AG04450 (cell line): ENCODE results near the gene PARD3B. TPM values are rescaled to one million over a fixed set of nuclear protein-coding genes. Genes with fewer than 3 reads are reported as not detected.

Experiments used
- CTCF ChIA-PET: fragments of 300-600, 350-600 bp; formaldehyde crosslinking; extraction: SDS; loops from one replicate; lab custom pipeline; 2022; ENCODE audit warnings: antibody characterized with exemption, inconsistent platforms; lab: Charles Lee
- POLR2A ChIA-PET: fragments of 350-600 bp; formaldehyde crosslinking; extraction: SDS; loops from one replicate; lab custom pipeline; 2021; ENCODE audit warnings: antibody characterized with exemption, inconsistent platforms; lab: Yijun Ruan, JAX
- DNase-seq: peaks from one replicate; pipeline ENCODE4 v3.0.0-alpha.2; 2011; ENCODE audit warnings: low read depth, low spot score
- H3K27ac ChIP-seq: one replicate; pipeline ENCODE4 v1.5.1; 2012; ENCODE audit warnings: low read depth, low read length, control low read depth
- H3K27me3 ChIP-seq: one replicate; pipeline ENCODE4 v1.6.0; 2012; ENCODE audit warnings: low read length; ENCODE audit not compliant: control insufficient read depth, insufficient read depth
- H3K4me3 ChIP-seq: 2 replicates; pipeline ENCODE4 v1.5.1; 2011; ENCODE audit warnings: mild to moderate bottlenecking, low read depth, low read length, control low read depth
- H3K9me3 ChIP-seq: 2 replicates; pipeline ENCODE4 v1.5.1; 2012; ENCODE audit warnings: low read length; ENCODE audit not compliant: control insufficient read depth, insufficient read depth
- polyA plus RNA-seq: library from polyadenylated mRNA; depleted of rRNA; stranded (reverse); fragments of >200 nt; gene quantifications from 2 replicates; pipeline ENCODE4 v1.2.3, GENCODE V29; 2011
- TF ChIP-seq, protein P1 (sequence below): IDR thresholded peaks from 2 replicates; pipeline ENCODE4 v1.5.1; 2011; ENCODE audit warnings: low read depth, low read length, control low read depth, inconsistent platforms

The PARD3B gene
- polyA plus RNA-seq, 1 experiment = 8.5 TPM

DNA sequence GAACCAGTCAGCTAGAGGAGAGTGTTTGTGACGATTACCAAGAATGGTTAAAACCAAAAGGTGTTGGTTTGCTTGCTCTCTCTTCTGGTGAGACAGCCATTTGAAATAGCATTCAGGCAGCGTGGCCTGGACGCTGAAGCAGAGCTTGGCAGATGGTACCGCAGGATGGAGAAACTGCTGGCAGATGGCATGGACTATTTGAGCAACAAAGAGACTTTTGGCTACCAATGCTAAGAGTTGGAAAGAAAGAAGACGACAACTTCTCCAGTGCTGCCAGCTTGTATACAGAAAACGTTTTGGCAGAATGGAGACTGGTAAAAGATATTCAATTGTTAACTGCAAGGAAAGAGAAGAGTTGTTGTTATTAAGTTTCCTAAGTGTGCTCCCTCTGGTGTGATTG, 315.0 kb downstream of the PARD3B start:
- H3K27me3 ChIP-seq = no peaks in the 10 kb centered on the region
- DNase-seq = no peak
- TF ChIP-seq, protein P1, sequence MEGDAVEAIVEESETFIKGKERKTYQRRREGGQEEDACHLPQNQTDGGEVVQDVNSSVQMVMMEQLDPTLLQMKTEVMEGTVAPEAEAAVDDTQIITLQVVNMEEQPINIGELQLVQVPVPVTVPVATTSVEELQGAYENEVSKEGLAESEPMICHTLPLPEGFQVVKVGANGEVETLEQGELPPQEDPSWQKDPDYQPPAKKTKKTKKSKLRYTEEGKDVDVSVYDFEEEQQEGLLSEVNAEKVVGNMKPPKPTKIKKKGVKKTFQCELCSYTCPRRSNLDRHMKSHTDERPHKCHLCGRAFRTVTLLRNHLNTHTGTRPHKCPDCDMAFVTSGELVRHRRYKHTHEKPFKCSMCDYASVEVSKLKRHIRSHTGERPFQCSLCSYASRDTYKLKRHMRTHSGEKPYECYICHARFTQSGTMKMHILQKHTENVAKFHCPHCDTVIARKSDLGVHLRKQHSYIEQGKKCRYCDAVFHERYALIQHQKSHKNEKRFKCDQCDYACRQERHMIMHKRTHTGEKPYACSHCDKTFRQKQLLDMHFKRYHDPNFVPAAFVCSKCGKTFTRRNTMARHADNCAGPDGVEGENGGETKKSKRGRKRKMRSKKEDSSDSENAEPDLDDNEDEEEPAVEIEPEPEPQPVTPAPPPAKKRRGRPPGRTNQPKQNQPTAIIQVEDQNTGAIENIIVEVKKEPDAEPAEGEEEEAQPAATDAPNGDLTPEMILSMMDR = no peak
- no peak overlapping the region for H3K4me3 ChIP-seq
- ChIA-PET POLR2A (interaction anchor here (0.6 kb wide), 1 partner anchor 725 kb away, joined by 4 read pairs; no protein-coding TSS in a partner anchor), CTCF (interaction anchor here (0.6 to 1.0 kb wide), 2 partner anchors 598 to 600 kb away, joined by 3 to 9 read pairs; no protein-coding TSS in a partner anchor)
- no peaks in the 10 kb centered on the region for H3K9me3 ChIP-seq
- H3K27ac ChIP-seq = no peak overlapping the region

DNA sequence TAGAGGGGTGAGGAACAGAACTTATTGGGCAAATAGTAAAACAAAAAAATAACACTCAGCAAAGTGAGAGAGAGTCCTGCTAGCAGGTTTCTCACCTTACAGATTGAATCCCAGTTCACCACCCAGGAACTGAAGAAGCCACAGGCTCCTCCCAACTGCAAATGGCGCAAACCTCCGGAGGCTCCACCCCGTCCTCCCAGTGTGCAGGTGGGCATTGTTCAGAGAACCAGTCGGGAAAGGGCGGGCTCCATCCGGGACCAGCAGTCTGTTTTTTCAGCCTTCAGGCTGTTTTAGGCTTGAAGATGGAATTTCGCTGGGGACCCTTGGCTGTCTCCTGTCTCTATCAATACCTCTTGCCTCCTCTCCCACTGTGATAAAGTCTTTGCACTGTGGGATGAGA, 317.5 kb downstream of the PARD3B start:
- Histone ChIP-seq H3K4me3 (no peak overlapping the region), H3K27me3 (no peaks in the 10 kb centered on the region), H3K9me3 (no peaks in the 10 kb centered on the region), H3K27ac (peak overlapping the region; percentile 54)
- ChIA-PET CTCF (no interaction called here), POLR2A (no interaction called here)
- no peak for DNase-seq
- TF ChIP-seq, protein P1 = no peak

DNA sequence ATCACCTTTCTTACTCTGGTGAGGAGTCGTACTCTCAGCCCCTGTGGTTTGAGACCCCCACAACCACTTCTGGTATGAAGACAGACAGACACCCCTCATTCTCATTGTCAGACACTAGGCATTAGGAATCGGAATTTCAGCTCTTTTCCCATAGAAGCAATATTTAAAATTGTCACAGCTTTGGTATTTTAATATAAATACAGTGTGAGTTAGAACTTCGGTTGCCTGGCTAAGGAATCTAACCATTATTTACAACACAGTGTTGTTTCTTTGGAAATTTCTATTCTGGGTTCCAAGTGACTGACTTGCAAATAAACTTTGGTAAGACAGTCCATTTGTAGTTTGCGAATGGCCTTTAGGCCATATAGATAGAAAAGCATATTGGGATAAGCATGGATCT, 318.1 kb downstream of the PARD3B start:
- TF ChIP-seq, protein P1 = no peak
- DNase-seq = peak; percentile 45
- Histone ChIP-seq H3K27me3 (no peaks in the 10 kb centered on the region), H3K9me3 (no peaks in the 10 kb centered on the region), H3K4me3 (no peak overlapping the region), H3K27ac (peak overlapping the region; percentile 54)
- POLR2A ChIA-PET = no interaction called here
- CTCF ChIA-PET = interaction anchor here (1.4 kb wide), 1 partner anchor 812 kb away, joined by 4 read pairs; no protein-coding TSS in a partner anchor

DNA sequence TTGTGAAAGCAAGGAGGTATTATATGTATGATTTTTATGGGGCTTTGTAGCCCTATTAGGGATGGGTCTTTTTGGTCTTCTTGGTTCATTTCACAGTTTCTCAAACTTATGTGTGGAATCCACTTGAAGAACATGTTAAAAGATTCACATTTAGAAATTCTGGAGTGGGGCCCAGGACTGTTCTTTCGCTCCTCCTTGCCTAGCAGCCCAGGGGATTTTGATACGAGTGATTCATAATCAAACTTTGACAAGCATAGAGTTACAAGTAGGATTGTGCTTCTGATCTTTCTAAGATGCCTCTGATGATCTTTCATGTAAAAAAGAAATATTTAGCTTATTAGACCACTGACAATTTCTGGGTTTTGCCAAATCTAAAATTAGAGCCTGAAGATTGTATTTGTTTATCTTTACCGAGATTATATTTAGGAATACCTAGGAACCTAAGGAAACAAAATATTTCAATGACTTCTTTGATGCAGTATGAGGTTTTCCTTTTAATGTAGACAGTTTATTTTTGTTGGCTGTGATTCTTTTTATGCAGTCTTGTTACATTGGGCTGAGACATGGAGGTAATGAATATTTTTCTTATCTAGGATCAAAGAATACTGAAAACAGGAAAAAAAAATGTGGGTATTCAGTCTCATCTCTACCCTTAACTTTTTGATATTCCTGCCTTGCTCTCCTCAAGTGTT, 324.0 kb downstream of the PARD3B start:
- Histone ChIP-seq H3K27me3 (no peaks in the 10 kb centered on the region), H3K27ac (no peak overlapping the region), H3K9me3 (no peaks in the 10 kb centered on the region), H3K4me3 (no peak overlapping the region)
- ChIA-PET CTCF (no interaction called here), POLR2A (interaction anchor here (0.6 kb wide), 1 partner anchor 660 kb away, joined by 4 read pairs; no protein-coding TSS in a partner anchor)
- DNase-seq = no peak
- TF ChIP-seq, protein P1 = no peak

DNA sequence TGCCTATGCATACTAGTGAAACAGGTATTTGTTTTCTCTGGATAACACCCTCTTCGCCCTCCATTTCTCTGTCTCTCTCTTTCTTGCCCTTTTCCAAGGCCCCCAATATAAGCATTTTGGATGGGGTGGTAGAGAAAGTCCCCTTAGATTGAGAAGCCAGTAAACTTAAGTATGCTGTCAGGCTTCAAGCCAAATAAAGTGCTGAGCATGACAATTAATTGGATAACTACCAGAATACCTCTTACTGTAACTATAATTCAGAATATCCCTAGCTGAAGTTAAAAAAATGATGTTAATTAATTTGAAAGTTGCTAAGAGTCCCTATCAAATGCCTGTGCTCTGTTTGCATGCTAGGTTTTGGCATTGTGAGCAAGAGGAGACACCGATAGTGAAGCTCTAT, 324.8 kb downstream of the PARD3B start:
- Histone ChIP-seq H3K9me3 (no peaks in the 10 kb centered on the region), H3K27ac (no peak overlapping the region), H3K27me3 (no peaks in the 10 kb centered on the region), H3K4me3 (no peak overlapping the region)
- DNase-seq = no peak
- TF ChIP-seq, protein P1 = no peak
- POLR2A ChIA-PET = no interaction called here
- CTCF ChIA-PET = interaction anchor here (2.6 to 3.5 kb wide), 2 partner anchors 11 to 807 kb away, joined by 9 to 52 read pairs; no protein-coding TSS in a partner anchor
